K562 treated with DMSO at 1 percent for 24 hours (cell line): ENCODE measurements around the gene FAM181A. TPM values are rescaled to one million over a fixed set of nuclear protein-coding genes. Genes with fewer than 3 reads are reported as not detected.

Source experiments
- total RNA-seq: library from RNA; unstranded; fragments of 300-600 nt; gene quantifications from 2 replicates; pipeline ENCODE4 v1.2.3, GENCODE V29; 2022; ENCODE audit warnings: low read depth; ENCODE audit not compliant: insufficient read depth

FAM181A gene
- not detected in 2 replicates for total RNA-seq

DNA sequence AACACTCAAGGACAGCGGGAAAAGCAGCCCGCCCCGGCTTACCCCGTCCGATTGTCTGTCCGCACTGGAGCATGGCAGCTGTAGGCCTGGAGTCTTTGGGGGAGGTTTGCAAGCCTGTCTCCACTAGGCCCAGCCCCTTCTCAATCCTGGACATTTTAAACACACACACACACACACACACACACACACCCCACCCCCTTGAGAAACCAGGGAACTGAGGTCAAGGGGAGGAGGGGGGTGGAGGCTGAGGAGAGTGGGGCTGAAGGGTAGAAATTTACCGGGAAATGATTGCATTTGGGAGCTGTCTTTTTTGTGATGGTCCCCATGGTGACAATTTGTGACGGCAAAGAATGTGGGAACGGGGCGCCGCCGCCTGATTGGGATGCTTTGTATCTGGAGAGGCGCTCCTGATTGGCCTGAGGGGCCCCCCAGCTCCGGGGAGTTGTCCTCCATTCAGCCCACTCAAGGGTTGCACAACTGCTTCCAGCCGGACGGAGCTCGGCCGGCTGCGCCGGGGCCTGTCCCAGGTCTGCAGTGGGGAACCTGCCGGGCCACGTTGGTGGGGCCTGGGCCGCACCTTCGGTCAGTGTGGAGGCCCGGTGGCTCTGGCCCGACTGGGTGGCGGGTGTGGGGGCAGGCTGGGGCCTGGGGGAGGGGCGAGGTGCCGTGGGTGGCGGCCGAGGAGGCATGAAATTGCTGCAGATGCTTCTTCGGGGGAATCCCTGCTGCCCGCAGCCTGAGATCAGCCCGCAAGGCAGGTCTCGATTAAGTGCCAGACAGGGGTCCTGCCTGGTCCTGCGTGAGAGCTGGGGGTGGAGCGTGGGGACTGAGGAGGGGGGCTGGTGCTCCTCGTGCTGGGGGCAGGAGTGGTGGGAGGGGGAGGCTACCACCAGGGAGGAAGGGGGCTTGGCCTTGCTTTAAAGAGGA lies at the start of gene FAM181A:
TSS of gene FAM181A (plus strand) at position 472 of the 927 bp plus-strand sequence. CDS start 942 bp downstream, outside the sequence.

DNA sequence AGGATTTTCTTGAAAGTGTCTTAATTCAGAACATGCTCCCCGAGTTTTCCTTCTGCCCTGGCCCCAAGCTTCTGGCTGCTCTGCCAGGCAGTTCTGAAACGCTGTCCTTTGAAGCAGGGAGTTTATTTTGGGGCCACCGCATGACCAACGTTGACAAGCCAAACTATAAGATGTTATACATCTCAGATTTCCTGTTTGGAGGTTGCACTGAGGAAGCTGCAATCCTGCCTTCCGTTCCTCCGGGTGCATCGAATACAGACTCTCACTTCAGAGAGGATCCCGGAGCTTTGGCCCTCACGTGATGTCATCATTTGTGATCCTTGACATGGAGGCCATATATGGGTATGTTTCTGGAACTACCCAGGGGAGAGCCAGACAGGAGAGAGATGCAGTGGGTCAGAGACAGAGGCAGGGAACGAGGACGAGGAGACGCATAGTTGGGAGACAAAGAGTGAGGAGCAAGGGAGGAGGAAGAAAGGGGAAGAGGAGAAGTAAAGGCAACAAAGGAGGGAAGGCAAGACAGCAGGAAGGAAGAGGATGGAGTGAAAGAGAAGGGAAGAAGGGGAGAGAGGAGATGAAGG lies 49.4 kb downstream of the FAM181A start, which contains the start of gene ASB2:
TSS of gene ASB2 (minus strand) at position 94 of the 581 bp plus-strand sequence. CDS start 12,031 bp downstream, outside the sequence.

Other genes with a start within 250 kb of the FAM181A start
- gene PRIMA1, start 138.9 kb upstream of the FAM181A start, total RNA-seq, result not detected in 2 replicates
- gene ASB2, start 49.2 kb downstream of the FAM181A start, total RNA-seq, result 4.4 and 6.8 TPM in 2 replicates
- not detected in 2 replicates for gene CCDC197, start 70.0 kb downstream of the FAM181A start, total RNA-seq
- 0.24 TPM in 1 of 2 replicates, not detected in the other for gene OTUB2, start 99.0 kb downstream of the FAM181A start, total RNA-seq
- 53.0 and 62.7 TPM in 2 replicates for gene DDX24, start 153.9 kb downstream of the FAM181A start, total RNA-seq
- gene IFI27L1, start 154.0 kb downstream of the FAM181A start, total RNA-seq, result 50.7 and 53.5 TPM in 2 replicates
- 6.7 and 8.4 TPM in 2 replicates for gene IFI27, start 183.4 kb downstream of the FAM181A start, total RNA-seq
- gene IFI27L2, start 202.3 kb downstream of the FAM181A start, total RNA-seq, result 30.0 and 33.3 TPM in 2 replicates
- gene PPP4R4, start 247.0 kb downstream of the FAM181A start, total RNA-seq, result not detected in 2 replicates